HepG2 (cell line): ENCODE measurements around the gene ITGAE. TPM values are rescaled to one million over a fixed set of nuclear protein-coding genes. Genes with fewer than 3 reads are reported as not detected.

Source experiments
- ATAC-seq: fragments of 200-7000 bp; cut with Tn5 transposase; 3 replicates; pipeline ENCODE4 v1.9.1; 2020; ENCODE audit warnings: mild to moderate bottlenecking, moderate library complexity
- BruUV-seq: library from RNA; stranded (reverse); fragments of 400-500 nt; replicated peaks from 2 replicates; lab custom pipeline; 2021; lab: Mats Ljungman, UMichigan
- CTCF ChIA-PET: fragments of 300-600 bp; formaldehyde crosslinking; extraction: SDS; loops from one replicate; lab custom pipeline; 2021; ENCODE audit warnings: low total read pairs, inconsistent platforms, low intra/inter-chr PET ratio; lab: Yijun Ruan, JAX
- POLR2A ChIA-PET: fragments of 350-600 bp; sonication (Branson Sonifier 250); formaldehyde crosslinking; loops from one replicate; lab custom pipeline; 2020; ENCODE audit warnings: antibody characterized with exemption, inconsistent platforms; lab: Yijun Ruan, JAX
- DNase-seq: peaks from one replicate; pipeline ENCODE4 v3.0.0-alpha.2; 2015; ENCODE audit warnings: low spot score
- FAIRE-seq: peaks from 3 replicates; lab custom pipeline; 2011; peaks lifted over from hg19 to GRCh38; lab: Jason Lieb, UNC
- H2AFZ ChIP-seq: one replicate; pipeline ENCODE4 v1.6.1; 2011; ENCODE audit warnings: low read length, inconsistent platforms
- H3K27ac ChIP-seq: fragments of 300-600 bp; 3 replicates; pipeline ENCODE4 v1.8.0; 2011; ENCODE audit warnings: mixed run types, mild to moderate bottlenecking, mixed read lengths, low read length, inconsistent platforms; ENCODE audit not compliant: insufficient read depth; ENCODE audit errors: extremely low read length
- H3K27me3 ChIP-seq, 2 experiments: fragments of 200-600 bp in 1 of 2; 2 replicates in 1 of 2; 3 replicates in 1 of 2; pipeline versions ENCODE4 v1.6.0 to v1.8.0; 2011; ENCODE audit warnings: low read length in 2 of 2, mild to moderate bottlenecking in 2 of 2, moderate library complexity in 2 of 2, inconsistent platforms in 1 of 2; ENCODE audit not compliant: insufficient read depth in 2 of 2, control insufficient read depth in 1 of 2
- H3K36me3 ChIP-seq, 2 experiments: fragments of 200-600 bp in 1 of 2; replicated peaks in 1 of 2; 2 replicates in 1 of 2; 3 replicates in 1 of 2; pipeline versions ENCODE4 v1.5.1 to v1.8.0; 2011; ENCODE audit warnings: low read length in 2 of 2, inconsistent platforms in 1 of 2; ENCODE audit not compliant: insufficient read depth in 2 of 2, control insufficient read depth in 1 of 2
- H3K4me1 ChIP-seq: 2 replicates; pipeline ENCODE4 v1.5.1; 2012; ENCODE audit warnings: low read length, inconsistent platforms; ENCODE audit not compliant: insufficient read depth
- H3K4me2 ChIP-seq: 2 replicates; pipeline ENCODE4 v1.6.0; 2011; ENCODE audit warnings: low read depth, low read length, inconsistent platforms
- H3K4me3 ChIP-seq, 3 experiments: fragments of 200-600 bp in 1 of 3; sonication (generic), shearing (Covaris generic) in 1 of 3; replicated peaks in 1 of 3; 2 replicates each; pipeline ENCODE4 v1.5.1; 2011 to 2016; ENCODE audit warnings: low read length in 3 of 3, inconsistent platforms in 2 of 3, low read depth in 2 of 3, mild to moderate bottlenecking in 2 of 3, control low read depth in 1 of 3, mixed read lengths in 1 of 3; ENCODE audit not compliant: insufficient read depth in 1 of 3
- H3K79me2 ChIP-seq: one replicate; pipeline ENCODE4 v1.6.1; 2011; ENCODE audit warnings: low read length, inconsistent platforms; ENCODE audit not compliant: insufficient read depth
- H3K9ac ChIP-seq: 2 replicates; pipeline ENCODE4 v1.6.0; 2011; ENCODE audit warnings: mild to moderate bottlenecking, low read depth, low read length, inconsistent platforms; ENCODE audit not compliant: insufficient read depth
- H3K9me3 ChIP-seq: 2 replicates; pipeline ENCODE4 v1.5.1; 2012; ENCODE audit warnings: mild to moderate bottlenecking, low read length
- H4K20me1 ChIP-seq: 2 replicates; pipeline ENCODE4 v1.6.0; 2011; ENCODE audit warnings: inconsistent platforms, mild to moderate bottlenecking, low read length, moderate library complexity; ENCODE audit not compliant: insufficient read depth
- ATF4 ChIP-seq, 2 experiments: fragments of 450-650 bp in 1 of 2; sonication (generic) in 1 of 2; formaldehyde crosslinking; IDR thresholded peaks; 2 replicates each; pipeline versions ENCODE4 v1.5.0 to v1.8.0; 2020 to 2022; ENCODE audit warnings: mild to moderate bottlenecking in 1 of 2, missing genetic modification reagents in 1 of 2
- FOXJ3 ChIP-seq: sonication (generic); formaldehyde crosslinking; IDR thresholded peaks from 2 replicates; pipeline ENCODE4 v1.4.0; 2020; ENCODE audit warnings: missing genetic modification reagents, mild to moderate bottlenecking, borderline replicate concordance
- HNRNPH1 ChIP-seq: fragments of 200-400 bp; formaldehyde crosslinking; optimal IDR thresholded peaks from 2 replicates; pipeline ENCODE3; 2017; ENCODE audit warnings: mild to moderate bottlenecking, low read depth, low read length
- PITX1 ChIP-seq: sonication (generic); formaldehyde crosslinking; IDR thresholded peaks from 2 replicates; pipeline ENCODE4 v1.5.1; 2020; ENCODE audit warnings: mild to moderate bottlenecking, missing genetic modification reagents
- SAP130 ChIP-seq: IDR thresholded peaks from 2 replicates; pipeline ENCODE4 v1.6.1; 2016; ENCODE audit warnings: low read depth
- SIX1 ChIP-seq: sonication (generic); formaldehyde crosslinking; IDR thresholded peaks from 2 replicates; pipeline ENCODE4 v1.4.0; 2020; ENCODE audit warnings: missing genetic modification reagents, borderline replicate concordance
- THAP11 ChIP-seq: IDR thresholded peaks from 2 replicates; pipeline ENCODE4 v1.6.1; 2016; ENCODE audit warnings: missing biosample characterization, missing genetic modification reagents
- ZBTB2 ChIP-seq: sonication (generic); formaldehyde crosslinking; IDR thresholded peaks from 2 replicates; pipeline ENCODE4 v1.8.0; 2022; ENCODE audit warnings: low read depth, missing genetic modification reagents
- ZBTB37 ChIP-seq: sonication (generic); formaldehyde crosslinking; IDR thresholded peaks from 2 replicates; pipeline ENCODE4 v1.4.0; 2020; ENCODE audit warnings: mild to moderate bottlenecking, missing genetic modification reagents
- ZBTB7B ChIP-seq: sonication (generic); formaldehyde crosslinking; IDR thresholded peaks from 2 replicates; pipeline ENCODE4 v1.4.0; 2020; ENCODE audit warnings: missing genetic modification reagents
- ZFP91 ChIP-seq: sonication (generic); formaldehyde crosslinking; IDR thresholded peaks from 2 replicates; pipeline ENCODE4 v1.9.0; 2022; ENCODE audit warnings: missing genetic modification reagents, mild to moderate bottlenecking, borderline replicate concordance
- ZNF207 ChIP-seq: fragments of 450-650 bp; IDR thresholded peaks from 2 replicates; pipeline ENCODE4 v1.6.1; 2016; ENCODE audit warnings: antibody characterized with exemption, borderline replicate concordance
- ZNF251 ChIP-seq: sonication (generic); formaldehyde crosslinking; IDR thresholded peaks from 2 replicates; pipeline ENCODE4 v1.9.0; 2021; ENCODE audit warnings: mild to moderate bottlenecking, missing genetic modification reagents
- ZNF484 ChIP-seq: sonication (generic); formaldehyde crosslinking; IDR thresholded peaks from 2 replicates; pipeline ENCODE4 v1.5.1; 2020; ENCODE audit warnings: mild to moderate bottlenecking, low read depth, missing genetic modification reagents, borderline replicate concordance
- ZNF800 ChIP-seq: sonication (generic); formaldehyde crosslinking; IDR thresholded peaks from 2 replicates; pipeline ENCODE4 v1.4.0; 2020; ENCODE audit warnings: missing genetic modification reagents
- ZSCAN31 ChIP-seq: sonication (generic); formaldehyde crosslinking; IDR thresholded peaks from 2 replicates; pipeline ENCODE4 v1.5.0; 2020; ENCODE audit warnings: low read depth, mild to moderate bottlenecking, missing genetic modification reagents
- WGBS: methylation state at CpG from one replicate; pipeline ENCODE4 v1.1.6; 2017; ENCODE audit warnings: low lambda C conversion rate; 5-methylcytosine and 5-hydroxymethylcytosine counted together
- in situ Hi-C: cut with HindIII; loops from 2 replicates; pipeline ENCODE4 v1.10.0; 2017; ENCODE audit warnings: low pct_unique_long_range_greater_than_20kb; ENCODE audit not compliant: extremely low pct_ligation_motif_present
- intact Hi-C: fragments of 100-400 bp; cut with micrococcal nuclease; formaldehyde crosslinking; loops from one replicate; pipeline ENCODE4 v1.10.0; 2022; ENCODE audit not compliant: unreplicated experiment
- polyA plus RNA-seq, 8 experiments: library from polyadenylated mRNA; depleted of rRNA in 3 of 8; stranded (reverse) in 7 of 8; unstranded in 1 of 8; fragments of >200 nt; fragmentation: Illumina TruSeq in 4 of 8; extraction: Trizol in 4 of 8; gene quantifications; 2 replicates each; pipeline versions ENCODE4 v1.2.1 to v1.2.3, GENCODE V29; 2011 to 2016; ENCODE audit warnings: low read depth in 4 of 8, missing spikeins in 1 of 8, mixed read lengths in 1 of 8; ENCODE audit not compliant: insufficient read depth in 1 of 8
- total RNA-seq, 5 experiments: library from RNA; depleted of rRNA; stranded (reverse); fragments of >200 nt; fragmentation: Illumina TruSeq; extraction: Trizol; gene quantifications; 2 replicates each; pipeline ENCODE4 v1.2.3, GENCODE V29; 2016; ENCODE audit warnings: low read depth in 1 of 5

Gene ITGAE
- total and polyA plus RNA-seq, 2 of the 13 experiments (the other 11 are each of a cell fraction or from before 2014, with no cell fraction given) = 42.3 to 49.0 TPM

GRCh38 chr17:3808701-3809100 is 7.7 kb upstream of the ITGAE start:
- Histone ChIP-seq H2AFZ (no peak overlapping the region), H3K4me3 (no peak overlapping the region), H3K9ac (no peak overlapping the region), H3K27ac (no peak overlapping the region), H3K4me2 (no peak overlapping the region), H3K4me1 (peaks cover 30% of the 10 kb centered on the region), H4K20me1 (no peaks in the 10 kb centered on the region), H3K9me3 (no peaks in the 10 kb centered on the region), H3K27me3 (no peaks in the 10 kb centered on the region), H3K79me2 (no peaks in the 10 kb centered on the region), H3K36me3 (peaks cover 17 to 40% of the 10 kb centered on the region in 2 experiments; a peak in 4 of 5 replicates)
- DNase-seq (no peak), FAIRE-seq (no peak), ATAC-seq (no peak)
- WGBS = 97% methylated on average over 7 of the region's 7 CpGs
- ChIA-PET POLR2A (interaction anchor here (1.6 kb wide), 1 partner anchor 13 kb away, joined by 4 read pairs; no protein-coding TSS in a partner anchor), CTCF (no interaction called here)
- no TSS peak for BruUV-seq
- TF ChIP-seq ZBTB37 (no peak), ZBTB7B (CRISPR knock-in tag) (no peak), FOXJ3 (CRISPR knock-in tag) (no peak), PITX1 (CRISPR knock-in tag) (no peak), ZNF207 (no peak), ATF4 (CRISPR knock-in tag; IDR thresholded peaks at IDR 0.05) (no peak), ZNF251 (CRISPR knock-in tag) (no peak), ZSCAN31 (CRISPR knock-in tag) (no peak), ZFP91 (CRISPR knock-in tag) (no peak), ZNF484 (CRISPR knock-in tag) (no peak), SIX1 (CRISPR knock-in tag) (no peak), SAP130 (no peak), ZNF800 (CRISPR knock-in tag) (no peak), HNRNPH1 (no peak), ZBTB2 (CRISPR knock-in tag) (no peak), THAP11 (CRISPR knock-in tag) (no peak)
- intact Hi-C loops = no loop called here
- in situ Hi-C loops = no loop called here
